ENCODE data around the gene SSR1. TPM values are rescaled to one million over a fixed set of nuclear protein-coding genes. Genes with fewer than 3 reads are reported as not detected.

The SSR1 gene
- total RNA-seq, 1 experiment from 2014 or later: 102 TPM

GRCh38 chr6:7296602-7297001 is 16.4 kb downstream of the SSR1 start:
- no peak overlapping the region for H3K18ac ChIP-seq (ENCODE audit: insufficient read length, low read depth, low read length)
- H2AFZ ChIP-seq (ENCODE audit: low read length): no peak overlapping the region
- no peaks in the 10 kb centered on the region for H3K9me3 Mint-ChIP-seq
- H3K4me2 ChIP-seq (ENCODE audit: insufficient read depth, insufficient read length, low read length): no peak overlapping the region
- H4K20me1 ChIP-seq (ENCODE audit: control insufficient read depth, insufficient read depth, insufficient read length): no peaks in the 10 kb centered on the region
- H2BK12ac ChIP-seq (ENCODE audit: insufficient read length, low read depth, low read length): no peak overlapping the region
- no peak overlapping the region for H4K5ac ChIP-seq (ENCODE audit: insufficient read length, low read depth, low read length)
- H3K23ac ChIP-seq (ENCODE audit: insufficient read length, low read depth, low read length): no peak overlapping the region
- no peak overlapping the region for H3K9ac ChIP-seq (ENCODE audit: extremely low read depth, insufficient read length, low read length)
- H3K27me3 ChIP-seq (ENCODE audit: insufficient read depth, low read length): no peaks in the 10 kb centered on the region
- no peaks in the 10 kb centered on the region for H3K79me1 ChIP-seq (ENCODE audit: insufficient read depth, low read depth, low read length, poor library complexity, severe bottlenecking)
- H2AK5ac ChIP-seq (ENCODE audit: insufficient read length, low read length): no peak overlapping the region
- no peak overlapping the region for H4K91ac ChIP-seq (ENCODE audit: insufficient read length, low read depth, low read length)
- no peak overlapping the region for H3K4ac ChIP-seq (ENCODE audit: low read depth, low read length)
- no peak overlapping the region for H3T11ph ChIP-seq (ENCODE audit: low read length)
- no peak overlapping the region for H3K4me3 Mint-ChIP-seq
- H3K9me3 ChIP-seq (ENCODE audit: control insufficient read depth, low read depth, low read length): no peaks in the 10 kb centered on the region
- H3K14ac ChIP-seq (ENCODE audit: insufficient read depth, low read length): no peak overlapping the region
- H3K4me1 Mint-ChIP-seq: no peaks in the 10 kb centered on the region
- no peak overlapping the region for H2BK20ac ChIP-seq (ENCODE audit: low read depth, low read length, poor library complexity, severe bottlenecking)
- no peaks in the 10 kb centered on the region for H3K4me1 ChIP-seq (ENCODE audit: insufficient read depth, low read length)
- H2BK120ac ChIP-seq (ENCODE audit: low read depth, low read length, poor library complexity, severe bottlenecking): no peak overlapping the region
- no peaks in the 10 kb centered on the region for H3K79me2 ChIP-seq (ENCODE audit: insufficient read depth, low read length)
- H3K27ac Mint-ChIP-seq: 0 out of 7 replicates have a peak overlapping the region, but pooled peaks of 1 of the 3 experiments have one; percentile 39
- H3K23me2 ChIP-seq (ENCODE audit: insufficient read length, low read depth, low read length, poor library complexity, severe bottlenecking): no peaks in the 10 kb centered on the region
- DNase-seq: no peak
- H2BK5ac ChIP-seq (ENCODE audit: insufficient read length, low read length): no peak overlapping the region
- H2BK15ac ChIP-seq (ENCODE audit: low read depth, low read length): no peak overlapping the region
- no peak overlapping the region for H3K56ac ChIP-seq (ENCODE audit: insufficient read length, low read depth, low read length)
- H4K8ac ChIP-seq (replicated peaks; ENCODE audit: insufficient read length, low read depth, low read length): no peak overlapping the region
- H3K27ac ChIP-seq (ENCODE audit: insufficient read length, low read depth, low read length): no peak overlapping the region
- no peaks in the 10 kb centered on the region for H3K27me3 Mint-ChIP-seq (ENCODE audit: low read depth)
- H3K36me3 Mint-ChIP-seq (ENCODE audit: insufficient read depth in 1 of 3, low read depth in 3 of 3): peaks cover 26 to 77% (median 75%) of the 10 kb centered on the region in 3 experiments; a peak in 6 of 7 replicates
- no peak for TF ChIP-seq CTCF (conservative IDR thresholded peaks at IDR 0.05)
- no CpG with 5 or more reads among the region's 2 CpGs for WGBS (ENCODE audit: extremely low coverage, insufficient read length, low lambda C conversion rate)

Measured in H9 (cell line).